ENCODE measurements around the gene PDPN. TPM values are rescaled to one million over a fixed set of nuclear protein-coding genes. Genes with fewer than 3 reads are reported as not detected.

Gene PDPN
- total and polyA plus RNA-seq, 2 of the 13 experiments (the other 11 are each of a cell fraction or from before 2014, with no cell fraction given) = not detected

DNA sequence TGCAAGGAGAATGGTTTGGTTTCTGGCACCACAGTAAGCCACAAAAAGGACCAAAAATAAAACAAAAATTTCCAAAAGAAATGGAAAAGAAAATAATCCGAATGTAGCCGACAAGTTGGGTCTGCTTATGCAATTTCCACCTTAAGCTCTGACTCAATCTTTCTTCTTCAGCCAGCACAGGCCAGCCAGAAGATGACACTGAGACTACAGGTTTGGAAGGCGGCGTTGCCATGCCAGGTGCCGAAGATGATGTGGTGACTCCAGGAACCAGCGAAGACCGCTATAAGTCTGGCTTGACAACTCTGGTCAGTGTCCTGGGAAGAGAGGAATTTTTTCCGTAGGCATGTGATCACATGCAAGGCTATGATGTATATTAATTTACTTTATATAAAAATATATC lies 23.4 kb downstream of the PDPN start:
- Histone ChIP-seq H3K4me1 (ENCODE audit: insufficient read depth, low read length) (no peaks in the 10 kb centered on the region), H3K79me2 (ENCODE audit: insufficient read depth, low read length) (no peaks in the 10 kb centered on the region), H3K4me2 (ENCODE audit: low read depth, low read length) (no peak overlapping the region), H3K27ac (ENCODE audit: extremely low read length, insufficient read depth, low read length) (no peak overlapping the region), H4K20me1 (ENCODE audit: insufficient read depth, low read length) (no peaks in the 10 kb centered on the region), H2AFZ (ENCODE audit: low read length) (no peak overlapping the region), H3K4me3 (replicated peaks in 1 of 3; ENCODE audit: insufficient read depth in 1 of 3, low read depth in 2 of 3, low read length in 3 of 3) (no peak overlapping the region), H3K27me3 (ENCODE audit: control insufficient read depth in 1 of 2, insufficient read depth in 2 of 2, low read length in 2 of 2) (peaks cover 0 to 14% of the 10 kb centered on the region in 2 experiments; a peak in 1 of 5 replicates), H3K9ac (ENCODE audit: insufficient read depth, low read depth, low read length) (no peak overlapping the region), H3K9me3 (ENCODE audit: low read length) (no peaks in the 10 kb centered on the region), H3K36me3 (replicated peaks in 1 of 2; ENCODE audit: control insufficient read depth in 1 of 2, insufficient read depth in 2 of 2, low read length in 2 of 2) (no peaks in the 10 kb centered on the region)
- FAIRE-seq (no peak), ATAC-seq (no peak), DNase-seq (ENCODE audit: low spot score) (no peak)
- intact Hi-C loops (cut with micrococcal nuclease; ENCODE audit: unreplicated experiment) (no loop called here), in situ Hi-C loops (cut with HindIII; ENCODE audit: extremely low pct_ligation_motif_present, low pct_unique_long_range_greater_than_20kb) (no loop called here)
- CTCF ChIA-PET (ENCODE audit: low intra/inter-chr PET ratio, low total read pairs) = no interaction called here
- POLR2A ChIA-PET = no interaction called here
- no TSS peak for BruUV-seq (replicated peaks)
- TF ChIP-seq PLRG1 (conservative IDR thresholded peaks at IDR 0.05) (no peak), ZNF326 (CRISPR knock-in tag; IDR thresholded peaks at IDR 0.05; ENCODE audit: borderline replicate concordance) (no peak), GTF2F1 (IDR thresholded peaks at IDR 0.05; ENCODE audit: low read length) (no peak), ZFP91 (CRISPR knock-in tag; IDR thresholded peaks at IDR 0.05; ENCODE audit: borderline replicate concordance) (no peak), NFRKB (IDR thresholded peaks at IDR 0.05) (no peak)
- TF ChIP-seq, protein P1, sequence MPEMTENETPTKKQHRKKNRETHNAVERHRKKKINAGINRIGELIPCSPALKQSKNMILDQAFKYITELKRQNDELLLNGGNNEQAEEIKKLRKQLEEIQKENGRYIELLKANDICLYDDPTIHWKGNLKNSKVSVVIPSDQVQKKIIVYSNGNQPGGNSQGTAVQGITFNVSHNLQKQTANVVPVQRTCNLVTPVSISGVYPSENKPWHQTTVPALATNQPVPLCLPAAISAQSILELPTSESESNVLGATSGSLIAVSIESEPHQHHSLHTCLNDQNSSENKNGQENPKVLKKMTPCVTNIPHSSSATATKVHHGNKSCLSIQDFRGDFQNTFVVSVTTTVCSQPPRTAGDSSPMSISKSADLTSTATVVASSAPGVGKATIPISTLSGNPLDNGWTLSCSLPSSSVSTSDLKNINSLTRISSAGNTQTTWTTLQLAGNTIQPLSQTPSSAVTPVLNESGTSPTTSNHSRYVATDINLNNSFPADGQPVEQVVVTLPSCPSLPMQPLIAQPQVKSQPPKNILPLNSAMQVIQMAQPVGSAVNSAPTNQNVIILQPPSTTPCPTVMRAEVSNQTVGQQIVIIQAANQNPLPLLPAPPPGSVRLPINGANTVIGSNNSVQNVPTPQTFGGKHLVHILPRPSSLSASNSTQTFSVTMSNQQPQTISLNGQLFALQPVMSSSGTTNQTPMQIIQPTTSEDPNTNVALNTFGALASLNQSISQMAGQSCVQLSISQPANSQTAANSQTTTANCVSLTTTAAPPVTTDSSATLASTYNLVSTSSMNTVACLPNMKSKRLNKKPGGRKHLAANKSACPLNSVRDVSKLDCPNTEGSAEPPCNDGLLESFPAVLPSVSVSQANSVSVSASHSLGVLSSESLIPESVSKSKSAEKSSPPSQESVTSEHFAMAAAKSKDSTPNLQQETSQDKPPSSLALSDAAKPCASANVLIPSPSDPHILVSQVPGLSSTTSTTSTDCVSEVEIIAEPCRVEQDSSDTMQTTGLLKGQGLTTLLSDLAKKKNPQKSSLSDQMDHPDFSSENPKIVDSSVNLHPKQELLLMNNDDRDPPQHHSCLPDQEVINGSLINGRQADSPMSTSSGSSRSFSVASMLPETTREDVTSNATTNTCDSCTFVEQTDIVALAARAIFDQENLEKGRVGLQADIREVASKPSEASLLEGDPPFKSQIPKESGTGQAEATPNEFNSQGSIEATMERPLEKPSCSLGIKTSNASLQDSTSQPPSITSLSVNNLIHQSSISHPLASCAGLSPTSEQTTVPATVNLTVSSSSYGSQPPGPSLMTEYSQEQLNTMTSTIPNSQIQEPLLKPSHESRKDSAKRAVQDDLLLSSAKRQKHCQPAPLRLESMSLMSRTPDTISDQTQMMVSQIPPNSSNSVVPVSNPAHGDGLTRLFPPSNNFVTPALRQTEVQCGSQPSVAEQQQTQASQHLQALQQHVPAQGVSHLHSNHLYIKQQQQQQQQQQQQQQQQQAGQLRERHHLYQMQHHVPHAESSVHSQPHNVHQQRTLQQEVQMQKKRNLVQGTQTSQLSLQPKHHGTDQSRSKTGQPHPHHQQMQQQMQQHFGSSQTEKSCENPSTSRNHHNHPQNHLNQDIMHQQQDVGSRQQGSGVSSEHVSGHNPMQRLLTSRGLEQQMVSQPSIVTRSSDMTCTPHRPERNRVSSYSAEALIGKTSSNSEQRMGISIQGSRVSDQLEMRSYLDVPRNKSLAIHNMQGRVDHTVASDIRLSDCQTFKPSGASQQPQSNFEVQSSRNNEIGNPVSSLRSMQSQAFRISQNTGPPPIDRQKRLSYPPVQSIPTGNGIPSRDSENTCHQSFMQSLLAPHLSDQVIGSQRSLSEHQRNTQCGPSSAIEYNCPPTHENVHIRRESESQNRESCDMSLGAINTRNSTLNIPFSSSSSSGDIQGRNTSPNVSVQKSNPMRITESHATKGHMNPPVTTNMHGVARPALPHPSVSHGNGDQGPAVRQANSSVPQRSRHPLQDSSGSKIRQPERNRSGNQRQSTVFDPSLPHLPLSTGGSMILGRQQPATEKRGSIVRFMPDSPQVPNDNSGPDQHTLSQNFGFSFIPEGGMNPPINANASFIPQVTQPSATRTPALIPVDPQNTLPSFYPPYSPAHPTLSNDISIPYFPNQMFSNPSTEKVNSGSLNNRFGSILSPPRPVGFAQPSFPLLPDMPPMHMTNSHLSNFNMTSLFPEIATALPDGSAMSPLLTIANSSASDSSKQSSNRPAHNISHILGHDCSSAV (CRISPR knock-in tag; IDR thresholded peaks at IDR 0.05; ENCODE audit: borderline replicate concordance) = no peak
- WGBS (ENCODE audit: low lambda C conversion rate) = 55% methylated on average over 8 of the region's 8 CpGs
